Caco-2 (cell line): ENCODE results near the gene RNF151. TPM values are rescaled to one million over a fixed set of nuclear protein-coding genes. Genes with fewer than 3 reads are reported as not detected.

Source experiments
- BruUV-seq: library from RNA; stranded (reverse); fragments of 400-500 nt; replicated peaks from 2 replicates; lab custom pipeline; 2021; lab: Mats Ljungman, UMichigan
- CTCF ChIA-PET: fragments of 300-600 bp; sonication (Branson Sonifier 250); formaldehyde crosslinking; loops from one replicate; lab custom pipeline; 2022; ENCODE audit warnings: antibody characterized with exemption; lab: Charles Lee
- POLR2A ChIA-PET: fragments of 300-600 bp; sonication (Branson Sonifier 250); formaldehyde crosslinking; loops from one replicate; lab custom pipeline; 2022; ENCODE audit warnings: antibody characterized with exemption; lab: Charles Lee
- DNase-seq, 2 experiments: peaks; one replicate each; pipeline versions ENCODE4 v3.0.0 to v3.0.0-alpha.2; 2020 to 2022
- H3K27me3 ChIP-seq: replicated peaks from 2 replicates; pipeline ENCODE4 v1.6.0; 2011; ENCODE audit warnings: low read length; ENCODE audit not compliant: control insufficient read depth, insufficient read depth
- H3K36me3 ChIP-seq: 2 replicates; pipeline ENCODE4 v1.5.1; 2011; ENCODE audit warnings: low read length; ENCODE audit not compliant: control insufficient read depth, insufficient read depth
- H3K4me1 ChIP-seq: fragments of 250-450 bp; sonication (Bioruptor Pico); 2 replicates; pipeline ENCODE4 v1.5.1; 2020; ENCODE audit warnings: mild to moderate bottlenecking
- H3K4me3 ChIP-seq: 2 replicates; pipeline ENCODE4 v1.5.1; 2011; ENCODE audit warnings: low read depth, mild to moderate bottlenecking, control low read depth, low read length
- H3K9me3 ChIP-seq: fragments of 250-450 bp; sonication (Bioruptor Pico); 2 replicates; pipeline ENCODE4 v1.5.1; 2020; ENCODE audit warnings: mild to moderate bottlenecking, moderate library complexity
- H3K27ac Mint-ChIP-seq: one replicate; pipeline ENCODE4 v1.8.0; 2022; ENCODE audit warnings: mixed read lengths; ENCODE audit not compliant: unreplicated experiment
- H3K27me3 Mint-ChIP-seq: one replicate; pipeline ENCODE4 v1.8.0; 2022; ENCODE audit warnings: mixed read lengths; ENCODE audit not compliant: insufficient read depth, unreplicated experiment
- H3K36me3 Mint-ChIP-seq: one replicate; pipeline ENCODE4 v1.8.0; 2022; ENCODE audit warnings: mild to moderate bottlenecking, mixed read lengths; ENCODE audit not compliant: insufficient read depth, unreplicated experiment
- H3K4me1 Mint-ChIP-seq: one replicate; pipeline ENCODE4 v1.8.0; 2022; ENCODE audit warnings: low read depth, mixed read lengths; ENCODE audit not compliant: unreplicated experiment
- H3K4me3 Mint-ChIP-seq: one replicate; pipeline ENCODE4 v1.8.0; 2022; ENCODE audit warnings: mild to moderate bottlenecking, moderate library complexity, mixed read lengths; ENCODE audit not compliant: unreplicated experiment
- H3K9me3 Mint-ChIP-seq: one replicate; pipeline ENCODE4 v1.8.0; 2022; ENCODE audit warnings: mixed read lengths; ENCODE audit not compliant: unreplicated experiment
- CTCF ChIP-seq, 2 experiments: fragments of 200-600 bp in 1 of 2; IDR thresholded peaks; 1 replicate in 1 of 2; 2 replicates in 1 of 2; pipeline versions ENCODE4 v1.5.1 to v1.8.0; 2011 to 2022; ENCODE audit warnings: antibody characterized with exemption in 1 of 2, control low read depth in 1 of 2, inconsistent platforms in 1 of 2, low read depth in 1 of 2, low read length in 1 of 2, mild to moderate bottlenecking in 1 of 2, moderate library complexity in 1 of 2; ENCODE audit not compliant: insufficient read depth in 1 of 2, severe bottlenecking in 1 of 2, unreplicated experiment in 1 of 2
- intact Hi-C: fragments of 100-400 bp; cut with micrococcal nuclease; formaldehyde crosslinking; loops from one replicate; pipeline ENCODE4 v1.10.0; 2022; ENCODE audit not compliant: unreplicated experiment
- total RNA-seq: library from RNA; stranded (reverse); gene quantifications from 2 replicates; pipeline ENCODE4 v1.2.3, GENCODE V29; 2022

Gene RNF151
- total RNA-seq, 1 experiment from 2014 or later, result not detected

GRCh38 chr16:1977875-1978268 is 11.2 kb downstream of the RNF151 start:
- peaks cover 29% of the 10 kb centered on the region for H3K36me3 Mint-ChIP-seq
- peaks cover 6% of the 10 kb centered on the region for H3K4me1 Mint-ChIP-seq
- no peak overlapping the region for H3K27ac Mint-ChIP-seq
- Histone ChIP-seq H3K36me3 (no peaks in the 10 kb centered on the region; the same call in 1 of the 2 replicates), H3K4me1 (no peaks in the 10 kb centered on the region), H3K27me3 (no peaks in the 10 kb centered on the region), H3K4me3 (no peak overlapping the region), H3K9me3 (no peaks in the 10 kb centered on the region)
- BruUV-seq, result no TSS peak
- H3K27me3 Mint-ChIP-seq, result no peaks in the 10 kb centered on the region
- intact Hi-C loops, result no loop called here
- H3K9me3 Mint-ChIP-seq, result no peaks in the 10 kb centered on the region
- CTCF ChIA-PET, result no interaction called here
- no peak for TF ChIP-seq CTCF (IDR thresholded peaks at IDR 0.05; ENCODE audit: insufficient read depth in 1 of 2, low read depth in 1 of 2, low read length in 1 of 2, severe bottlenecking in 1 of 2, unreplicated experiment in 1 of 2)
- POLR2A ChIA-PET, result no interaction called here
- no peak overlapping the region for H3K4me3 Mint-ChIP-seq
- DNase-seq, result no peak

GRCh38 chr16:1978476-1979120 is 11.9 kb downstream of the RNF151 start:
- H3K27me3 ChIP-seq, result no peaks in the 10 kb centered on the region
- H3K4me3 Mint-ChIP-seq, result no peak overlapping the region
- BruUV-seq, result no TSS peak
- no peak overlapping the region for H3K4me3 ChIP-seq
- no peak overlapping the region for H3K27ac Mint-ChIP-seq
- peaks cover 7% of the 10 kb centered on the region for H3K4me1 Mint-ChIP-seq
- H3K9me3 Mint-ChIP-seq, result no peaks in the 10 kb centered on the region
- H3K27me3 Mint-ChIP-seq, result no peaks in the 10 kb centered on the region
- no peak for DNase-seq
- H3K4me1 ChIP-seq, result peaks cover 6% of the 10 kb centered on the region; the same call in 1 of the 2 replicates
- POLR2A ChIA-PET, result no interaction called here
- H3K36me3 Mint-ChIP-seq, result peaks cover 36% of the 10 kb centered on the region
- H3K9me3 ChIP-seq, result no peaks in the 10 kb centered on the region
- intact Hi-C loops, result no loop called here
- CTCF ChIA-PET, result no interaction called here
- no peak for TF ChIP-seq CTCF (IDR thresholded peaks at IDR 0.05; ENCODE audit: insufficient read depth in 1 of 2, low read depth in 1 of 2, low read length in 1 of 2, severe bottlenecking in 1 of 2, unreplicated experiment in 1 of 2)
- H3K36me3 ChIP-seq, result no peaks in the 10 kb centered on the region; the same call in 1 of the 2 replicates

GRCh38 chr16:1979271-1980029 is 12.8 kb downstream of the RNF151 start:
- CTCF ChIA-PET, result interaction anchor here (0.6 kb wide), 1 partner anchor 15 kb away, joined by 6 read pairs; the partner anchor contains the start of gene RPS2
- peaks cover 6% of the 10 kb centered on the region; the same call in 1 of the 2 replicates for H3K4me1 ChIP-seq

More at GRCh38 chr16:1979271-1980029, 12.8 kb downstream of the RNF151 start:
- H3K4me1 Mint-ChIP-seq, result peaks cover 7% of the 10 kb centered on the region
- peaks cover 45% of the 10 kb centered on the region for H3K36me3 Mint-ChIP-seq
- H3K27me3 Mint-ChIP-seq, result no peaks in the 10 kb centered on the region
- no peak for DNase-seq
- Histone ChIP-seq H3K36me3 (no peaks in the 10 kb centered on the region; the same call in 1 of the 2 replicates), H3K9me3 (no peaks in the 10 kb centered on the region), H3K4me3 (no peak overlapping the region), H3K27me3 (no peaks in the 10 kb centered on the region)
- no peak overlapping the region for H3K27ac Mint-ChIP-seq
- BruUV-seq, result no TSS peak
- no peak for TF ChIP-seq CTCF (IDR thresholded peaks at IDR 0.05; ENCODE audit: insufficient read depth in 1 of 2, low read depth in 1 of 2, low read length in 1 of 2, severe bottlenecking in 1 of 2, unreplicated experiment in 1 of 2)
- H3K9me3 Mint-ChIP-seq, result no peaks in the 10 kb centered on the region
- intact Hi-C loops, result no loop called here
- POLR2A ChIA-PET, result no interaction called here
- no peak overlapping the region for H3K4me3 Mint-ChIP-seq
